H1 (cell line): ENCODE results near the gene MUC5B. TPM values are rescaled to one million over a fixed set of nuclear protein-coding genes. Genes with fewer than 3 reads are reported as not detected.

Source experiments
- POU5F1 ChIP-seq: IDR thresholded peaks from 2 replicates; pipeline ENCODE4 v1.6.1; 2011; ENCODE audit warnings: low read depth, mild to moderate bottlenecking, low read length, moderate library complexity
- RNF2 ChIP-seq: fragments of 200-900, 300-1000 bp; sonication (generic); IDR thresholded peaks from 2 replicates; pipeline ENCODE4 v1.7.1; 2016; ENCODE audit warnings: borderline replicate concordance, low read depth, mild to moderate bottlenecking, antibody characterized with exemption, low read length; ENCODE audit not compliant: poor library complexity, severe bottlenecking; ENCODE audit errors: missing control alignments
- RXRA ChIP-seq: IDR thresholded peaks from 2 replicates; pipeline ENCODE4 v1.6.1; 2011; ENCODE audit warnings: low read depth, mild to moderate bottlenecking, low read length, moderate library complexity; ENCODE audit not compliant: insufficient read depth
- SAP30 ChIP-seq: fragments of 300-600 bp; sonication (generic); IDR thresholded peaks from 2 replicates; pipeline ENCODE4 v1.7.1; 2012; ENCODE audit warnings: low read length, moderate library complexity, mild to moderate bottlenecking, inconsistent platforms; ENCODE audit not compliant: insufficient read depth, insufficient replicate concordance
- SIX5 ChIP-seq: IDR thresholded peaks from 2 replicates; pipeline ENCODE4 v1.6.1; 2011; ENCODE audit warnings: mild to moderate bottlenecking, low read depth, low read length
- TBP ChIP-seq: IDR thresholded peaks from 2 replicates; pipeline ENCODE4 v1.6.1; 2011; ENCODE audit warnings: low read depth, low read length, improper control_type of control experiment
- polyA plus RNA-seq, 7 experiments: library from polyadenylated mRNA; depleted of rRNA in 3 of 7; stranded (reverse) in 5 of 7; unstranded in 2 of 7; fragments of >200 nt in 5 of 7; fragments of 200-250 nt in 2 of 7; gene quantifications; 1 replicate in 5 of 7; 2 replicates in 1 of 7; 4 replicates in 1 of 7; pipeline versions ENCODE4 v1.2.1 to v1.2.3, GENCODE V29; 2011 to 2013; ENCODE audit warnings: missing spikeins in 2 of 7, mixed read lengths in 2 of 7
- total RNA-seq: library from RNA; stranded (reverse); fragmentation: NEBNext Ultra II Directional; extraction: Animal tissue kit (Norgen Biotek cat#: 25700); gene quantifications from 2 replicates; pipeline ENCODE4 v1.2.1, GENCODE V29; 2021

MUC5B gene
- total and polyA plus RNA-seq, 2 of the 8 experiments (the other 6 are each of a cell fraction or from before 2014, with no cell fraction given): 0.02 to 0.03 TPM

DNA sequence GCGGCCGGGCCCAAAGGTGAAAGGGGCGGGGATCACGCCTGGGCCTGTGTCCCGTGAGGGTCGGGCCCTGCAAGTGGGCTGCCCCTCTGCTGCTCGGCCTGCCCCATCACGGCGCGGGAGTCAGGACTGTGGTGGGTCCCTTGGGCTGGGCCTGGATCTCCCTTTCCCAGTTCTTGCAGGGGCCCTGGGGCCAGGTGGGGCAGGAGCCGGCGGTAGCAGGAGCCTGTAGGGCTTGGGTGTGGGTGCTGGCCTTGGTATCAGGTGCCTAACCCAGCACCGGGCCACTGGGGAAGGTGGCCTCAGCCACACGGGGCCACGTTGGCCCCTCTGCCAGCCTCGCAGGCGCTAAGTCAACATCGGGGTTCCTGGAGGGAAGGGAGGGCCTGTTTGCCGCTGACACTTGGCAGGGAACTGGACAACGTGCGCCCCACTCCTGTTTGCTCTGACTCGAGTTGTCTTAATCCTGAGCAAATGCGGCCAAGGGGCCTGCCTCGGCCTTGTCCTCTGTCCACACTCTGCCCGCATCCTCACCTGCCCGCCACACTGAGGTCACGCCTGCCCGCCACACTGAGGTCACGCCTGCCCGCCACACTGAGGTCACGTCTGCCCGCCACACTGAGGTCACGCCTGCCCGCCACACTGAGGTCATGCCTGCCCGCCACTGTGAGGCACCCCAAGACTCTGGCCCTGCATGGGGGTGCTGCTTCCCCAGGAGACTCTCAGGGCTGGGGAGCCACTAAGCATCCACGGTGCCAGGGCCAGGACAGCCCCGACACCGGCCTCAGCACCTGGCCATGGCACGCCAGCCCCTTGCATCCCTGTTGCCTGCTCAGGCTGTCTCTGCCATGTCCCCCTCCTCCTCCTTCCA is 14.2 kb upstream of the MUC5B start (continued):
- TF ChIP-seq TBP (no peak), SAP30 (no peak), SIX5 (no peak), POU5F1 (no peak), RXRA (no peak), RNF2 (no peak)
